ENCODE data around the gene CCDC97. TPM values are rescaled to one million over a fixed set of nuclear protein-coding genes. Genes with fewer than 3 reads are reported as not detected.

Gene CCDC97
- 40.5 to 41.9 TPM (median 40.6 TPM) in 3 replicates for total RNA-seq

DNA sequence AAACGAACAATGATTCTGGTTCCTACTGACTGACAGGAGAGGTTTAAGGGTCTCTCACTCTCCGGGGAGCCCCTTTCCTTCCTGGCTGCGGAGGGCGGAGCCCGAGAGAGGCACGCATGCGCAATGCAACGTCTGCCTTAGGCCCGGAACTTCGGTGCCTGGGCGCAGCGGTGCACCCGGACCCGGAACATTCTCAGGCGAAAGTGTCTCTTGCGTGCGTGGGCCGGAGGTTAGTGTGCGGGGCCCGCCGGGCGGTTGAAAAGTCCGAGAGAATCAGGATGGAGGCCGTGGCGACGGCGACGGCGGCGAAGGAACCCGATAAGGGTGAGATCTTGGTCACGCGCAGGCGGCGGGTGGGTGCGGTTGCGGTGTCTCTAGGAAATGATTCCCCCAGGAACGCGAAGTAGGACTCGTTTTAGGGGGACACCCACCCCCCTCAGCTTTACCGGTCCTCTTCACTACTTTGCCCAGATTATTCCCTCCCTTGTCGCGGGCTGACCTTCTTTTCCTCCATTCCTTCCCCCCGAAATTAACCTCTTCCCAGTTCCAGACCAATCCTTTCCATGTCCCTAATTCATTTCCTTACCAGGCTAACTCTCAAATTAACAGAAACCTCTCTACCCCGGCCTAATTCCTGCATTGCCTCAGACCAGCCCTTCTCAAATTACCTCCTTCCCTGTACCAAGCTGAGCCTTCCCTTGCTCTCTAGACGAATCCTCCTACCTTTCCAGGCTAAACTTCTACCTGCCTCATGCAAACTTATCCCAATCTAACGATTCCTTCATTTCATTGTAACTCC lies at the start of gene CCDC97:
TSS of gene CCDC97 (plus strand) at position 140 of the 799 bp plus-strand sequence. CDS start at position 279, 139 bp downstream.
- peaks cover 32% of the 10 kb centered on the region for H3K4me1 Mint-ChIP-seq
- H3K36me3 Mint-ChIP-seq = peaks cover 19% of the 10 kb centered on the region
- no peaks in the 10 kb centered on the region for H3K9me3 Mint-ChIP-seq
- H3K27me3 Mint-ChIP-seq (ENCODE audit: low read depth) = no peaks in the 10 kb centered on the region
- peak within 1 kb of the TSS; percentile 99 for H3K27ac Mint-ChIP-seq
- DNase-seq (ENCODE audit: low spot score in 2 of 2, unreplicated experiment in 2 of 2) = peak; percentile 75 to 90
- no peak for TF ChIP-seq CTCF (IDR thresholded peaks at IDR 0.05; ENCODE audit: unreplicated experiment)
- peak within 1 kb of the TSS; percentile 93 for H3K4me3 Mint-ChIP-seq

GRCh38 chr19:41261474-41262190 lies 48.3 kb upstream of the CCDC97 start:
- Mint-ChIP-seq H3K27me3 (ENCODE audit: low read depth) (no peaks in the 10 kb centered on the region), H3K27ac (peak overlapping the region; percentile 99), H3K9me3 (no peaks in the 10 kb centered on the region), H3K36me3 (peaks cover 23% of the 10 kb centered on the region), H3K4me3 (peak overlapping the region; percentile 98), H3K4me1 (peaks cover 21% of the 10 kb centered on the region)
- no peak for DNase-seq (ENCODE audit: low spot score in 2 of 2, unreplicated experiment in 2 of 2)
- no peak for TF ChIP-seq CTCF (IDR thresholded peaks at IDR 0.05; ENCODE audit: unreplicated experiment)

DNA sequence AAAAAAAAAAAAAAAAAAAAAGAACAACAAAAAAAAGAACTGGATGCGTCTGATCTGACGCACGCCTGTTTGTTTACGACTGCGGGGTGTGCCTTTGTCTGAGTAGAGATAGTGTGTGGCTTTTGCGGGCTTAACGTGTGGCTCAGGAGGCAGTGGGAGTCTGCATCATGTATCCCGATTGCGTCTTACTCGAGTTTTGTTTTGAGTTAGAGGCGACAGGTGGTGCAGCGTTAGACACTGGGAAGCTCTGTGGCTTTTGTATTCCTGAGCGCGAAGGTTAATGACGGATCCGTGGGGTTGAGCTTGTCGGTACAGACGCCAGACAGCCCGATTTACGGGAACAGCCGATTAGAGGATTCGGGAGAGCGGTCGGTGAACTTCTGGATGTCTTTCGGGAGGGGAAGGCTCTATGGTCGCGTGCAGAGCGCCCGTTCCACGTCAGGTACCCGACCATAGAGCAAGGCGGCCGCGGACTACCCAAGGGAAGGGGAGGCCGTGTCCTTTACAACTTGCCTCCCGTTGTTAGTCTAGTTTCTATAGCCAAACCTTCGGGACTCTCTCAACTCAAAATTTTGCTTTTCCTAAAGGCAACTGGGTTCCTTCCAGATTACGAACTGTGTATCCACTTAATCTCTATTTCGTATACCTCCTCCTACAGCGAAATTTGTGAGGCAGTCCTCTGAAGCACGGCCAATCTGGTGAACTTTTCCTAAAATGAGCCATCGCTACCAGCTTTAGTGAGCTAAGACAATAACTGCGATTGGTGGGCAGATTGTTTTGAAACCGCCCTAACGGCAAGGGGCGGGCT lies 46.7 kb upstream of the CCDC97 start:
- no peak for TF ChIP-seq CTCF (IDR thresholded peaks at IDR 0.05; ENCODE audit: unreplicated experiment)
- DNase-seq (ENCODE audit: low spot score in 2 of 2, unreplicated experiment in 2 of 2) = peak; percentile 45 to 67
- H3K36me3 Mint-ChIP-seq = peaks cover 17% of the 10 kb centered on the region
- peak overlapping the region; percentile 99 for H3K27ac Mint-ChIP-seq
- H3K27me3 Mint-ChIP-seq (ENCODE audit: low read depth) = no peaks in the 10 kb centered on the region
- peaks cover 33% of the 10 kb centered on the region for H3K4me1 Mint-ChIP-seq
- H3K9me3 Mint-ChIP-seq = no peaks in the 10 kb centered on the region
- H3K4me3 Mint-ChIP-seq = peak overlapping the region; percentile 98

DNA sequence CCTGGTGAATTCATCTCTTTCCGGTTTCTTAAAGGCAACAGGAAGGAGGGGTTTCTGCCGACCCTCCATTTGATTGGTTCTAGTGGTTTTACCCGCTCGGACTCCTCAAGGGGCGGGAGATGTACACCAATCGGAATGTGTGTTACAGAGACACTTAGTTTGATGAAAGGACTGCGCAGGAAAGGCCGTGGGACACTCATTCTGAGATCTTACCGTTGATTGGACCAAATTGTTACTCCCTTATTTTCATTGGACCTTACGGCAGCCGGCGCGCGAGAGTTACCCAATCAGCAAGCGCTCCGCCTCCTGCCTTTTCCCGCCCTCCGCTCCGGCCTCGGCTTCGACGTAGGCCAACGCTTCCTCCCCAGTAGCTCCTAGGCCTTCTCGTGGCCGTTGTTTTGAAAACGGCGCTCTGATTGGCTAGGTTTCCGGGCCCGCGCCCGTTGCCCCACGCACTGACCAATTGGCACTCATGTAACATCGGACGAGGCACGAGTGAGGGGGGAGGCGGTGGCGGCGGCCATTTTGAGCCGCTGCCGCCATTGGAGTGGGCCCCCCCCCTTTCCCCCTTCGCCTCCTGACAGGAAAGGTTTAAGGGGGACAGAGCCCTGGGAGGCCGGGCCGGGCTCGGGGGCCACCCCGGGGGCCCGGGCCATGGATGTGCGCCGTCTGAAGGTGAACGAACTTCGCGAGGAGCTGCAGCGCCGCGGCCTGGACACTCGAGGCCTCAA lies 46.0 kb upstream of the CCDC97 start, which contains the start of gene HNRNPUL1:
TSS of gene HNRNPUL1 (plus strand) at position 523 of the 731 bp plus-strand sequence. CDS start at position 655, 132 bp downstream.
- H3K4me3 Mint-ChIP-seq = peak within 1 kb of the TSS; percentile 98
- H3K4me1 Mint-ChIP-seq = peaks cover 33% of the 10 kb centered on the region
- peak; percentile 41 for TF ChIP-seq CTCF (IDR thresholded peaks at IDR 0.05; ENCODE audit: unreplicated experiment)
- H3K27ac Mint-ChIP-seq = peak within 1 kb of the TSS; percentile 99
- H3K27me3 Mint-ChIP-seq (ENCODE audit: low read depth) = no peaks in the 10 kb centered on the region
- peak; percentile 95 to 100 for DNase-seq (ENCODE audit: low spot score in 2 of 2, unreplicated experiment in 2 of 2)
- no peaks in the 10 kb centered on the region for H3K9me3 Mint-ChIP-seq
- H3K36me3 Mint-ChIP-seq = peaks cover 12% of the 10 kb centered on the region

Measured in mesothelial cell of epicardium (in vitro differentiated cells).